Fibroblast of lung (primary cell): ENCODE data around the gene ZNF410.

Experiments
- CTCF ChIP-seq, 2 donors: IDR thresholded peaks in 1 of 2; conservative IDR thresholded peaks in 1 of 2; 1 replicate in 1 of 2; 2 replicates in 1 of 2; pipeline ENCODE4 v1.5.1; 2011 to 2012; ENCODE audit warnings: low read length in 2 of 2, control low read depth in 1 of 2, inconsistent platforms in 1 of 2, low read depth in 1 of 2, mild to moderate bottlenecking in 1 of 2
- EZH2 ChIP-seq: IDR thresholded peaks from 2 replicates; pipeline ENCODE4 v1.5.1; 2012; ENCODE audit warnings: low read length, control low read depth, mild to moderate bottlenecking; ENCODE audit errors: missing control alignments

DNA sequence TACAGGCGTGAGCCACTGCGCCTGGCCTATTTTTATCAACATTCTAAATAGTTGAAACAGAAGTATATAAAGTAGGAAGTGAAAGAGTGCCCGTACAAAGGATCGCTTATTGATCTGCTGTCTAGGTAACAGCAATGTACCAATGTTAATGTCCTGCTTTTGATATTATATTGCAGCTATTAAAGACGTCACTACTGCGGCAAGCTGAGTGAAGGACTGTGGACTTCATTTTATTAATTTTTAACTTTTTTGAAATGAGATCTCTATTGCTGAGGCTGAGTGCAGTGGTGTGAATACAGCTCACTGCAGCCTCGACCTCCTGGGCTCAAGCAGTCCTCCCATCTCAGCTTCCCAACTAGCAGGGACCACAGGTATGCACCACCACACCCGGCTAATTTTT lies 24.2 kb upstream of the ZNF410 start:
- TF ChIP-seq CTCF (conservative IDR thresholded peaks at IDR 0.05 in 1 of 2, IDR thresholded peaks at IDR 0.05 in 1 of 2; ENCODE audit: low read depth in 1 of 2, low read length in 2 of 2) (no peak), EZH2 (no peak)
